KBM-7 (cell line): ENCODE data around the gene MLF2.
A peak's percentile ranks its signal among the peaks of the same experiment; 100 is the strongest.

Experiments
- DNase-seq: peaks from one replicate; pipeline ENCODE4 v3.0.0-alpha.2; 2015
- in situ Hi-C: fragments of 300-500 bp; cut with MboI; formaldehyde crosslinking; loops from 2 replicates; pipeline ENCODE4 v1.14.3; 2020; ENCODE audit warnings: low sequenced_read_pairs, low pct_unique_long_range_greater_than_20kb, mixed read lengths

MLF2 gene

DNA sequence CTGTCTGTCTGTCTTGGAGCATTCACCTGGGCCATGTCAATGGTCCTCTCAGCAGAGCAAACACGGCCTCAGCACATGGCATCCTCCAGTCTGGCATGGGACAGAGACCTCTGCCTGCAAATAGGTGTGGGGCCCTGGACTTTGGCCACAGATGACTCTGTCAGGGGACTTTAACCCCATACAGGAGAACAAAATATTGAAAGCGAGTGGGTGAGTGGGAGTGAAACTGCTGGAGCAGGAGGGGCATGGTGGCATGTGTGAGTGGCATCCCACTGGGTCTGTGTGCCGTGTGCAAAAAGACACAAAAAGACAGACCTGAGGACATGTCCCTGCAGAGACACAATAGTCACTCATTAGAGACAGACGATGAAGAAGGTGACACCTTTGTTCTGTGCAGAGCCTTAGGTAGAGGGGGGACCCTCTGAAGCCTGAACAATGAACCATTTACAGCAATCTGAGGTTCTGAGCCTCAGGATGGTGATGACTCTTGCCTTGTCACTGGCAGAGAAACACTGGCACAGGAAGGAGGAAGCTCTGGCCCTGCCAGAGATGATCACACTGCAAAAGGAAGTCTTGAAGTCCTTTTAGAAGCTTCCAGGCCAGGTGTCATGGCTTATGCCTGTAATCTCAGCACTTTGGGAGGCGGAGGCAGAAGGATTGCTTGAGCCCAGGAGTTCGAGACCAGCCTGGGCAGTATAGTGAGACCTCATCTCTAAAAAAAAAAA lies 26.9 kb upstream of the MLF2 start:
- in situ Hi-C loops, result no loop called here

DNA sequence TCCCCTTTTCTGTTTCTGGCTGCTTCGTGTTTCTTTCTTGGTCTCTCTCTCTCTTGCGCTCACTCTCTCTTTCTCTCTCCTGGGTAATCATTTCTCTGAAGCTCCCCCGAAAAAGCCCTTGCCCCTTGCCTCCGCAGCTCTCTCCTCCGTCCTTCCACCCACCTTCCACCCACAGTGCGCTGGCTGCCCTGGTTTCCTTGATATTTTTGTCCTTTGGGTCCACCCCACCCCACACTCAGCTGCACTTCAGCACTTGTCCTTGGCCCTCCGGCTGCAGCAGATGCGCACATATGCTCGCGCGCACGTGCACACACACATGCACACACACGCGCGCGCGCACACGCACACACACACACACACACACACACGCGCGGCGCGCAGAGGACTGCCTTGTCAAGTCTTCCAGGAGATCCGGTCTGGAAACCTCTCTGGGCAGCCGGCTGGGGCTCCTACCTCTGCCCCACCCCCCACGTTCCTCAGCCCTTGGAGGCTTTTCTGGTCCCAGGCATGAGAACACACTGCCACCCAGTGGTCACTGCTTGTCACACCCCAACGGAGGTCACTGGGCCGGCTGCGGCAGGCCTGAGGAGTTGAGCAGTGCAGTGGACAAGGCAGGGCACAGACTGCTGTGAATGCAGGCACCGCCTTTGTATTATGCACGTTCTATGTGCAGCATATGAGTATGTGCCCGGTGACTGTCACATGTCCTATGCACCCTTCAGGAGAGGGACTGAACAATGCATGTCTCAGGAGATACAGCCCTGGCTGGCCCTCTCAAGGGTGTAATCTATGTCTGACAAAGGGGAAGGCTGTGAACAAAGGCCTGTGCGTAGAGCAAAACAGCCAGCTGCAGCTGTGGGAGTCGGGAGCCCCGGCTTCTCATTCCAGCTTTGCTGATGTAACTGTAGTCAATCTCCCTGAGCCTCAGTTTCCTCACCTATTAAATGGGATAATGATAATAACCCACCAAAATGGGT lies 25.9 kb upstream of the MLF2 start:
- in situ Hi-C loops, result no loop called here
- DNase-seq, result peak; percentile 97

More for the DNA sequence above, 26.9 kb upstream of the MLF2 start:
- DNase-seq, result peak; percentile 13

DNA sequence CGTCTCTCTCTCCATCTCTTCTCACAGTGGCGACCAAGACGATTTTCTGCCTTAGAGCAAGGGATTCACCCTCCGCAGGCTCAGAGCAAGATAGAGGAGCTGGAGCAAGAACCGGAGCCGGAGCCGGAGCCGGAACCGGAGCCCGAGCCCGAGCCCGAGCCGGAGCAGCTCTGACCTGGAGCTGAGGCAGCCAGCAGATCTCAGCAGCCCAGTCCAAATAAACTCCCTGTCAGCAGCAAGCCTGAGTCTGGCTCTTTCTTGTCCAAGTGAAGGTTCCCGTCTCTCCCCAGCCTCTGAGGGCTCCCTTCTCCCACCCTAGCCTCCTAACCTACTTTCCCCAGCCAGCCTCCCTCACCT lies 25.3 kb upstream of the MLF2 start:
- in situ Hi-C loops, result no loop called here
- no peak for DNase-seq

DNA sequence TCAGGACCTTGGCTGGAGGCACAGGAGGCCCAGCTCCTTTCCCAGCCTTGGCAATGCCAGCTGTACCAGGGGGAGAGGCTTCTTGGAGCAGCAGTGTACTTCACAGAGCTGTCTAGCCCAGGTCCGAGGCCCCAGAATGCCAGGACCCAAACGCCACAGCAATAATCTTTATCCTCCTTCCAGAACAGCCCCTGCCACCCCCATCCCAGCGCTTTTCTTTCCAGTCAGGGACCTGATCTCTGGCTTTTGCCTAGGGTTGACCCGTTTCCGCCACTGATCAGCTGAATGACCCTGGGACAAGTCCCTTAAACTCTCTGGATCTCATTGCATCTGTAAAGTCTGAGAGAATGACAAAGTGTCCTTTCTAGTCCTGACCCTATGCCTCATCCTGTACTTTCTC lies 24.4 kb upstream of the MLF2 start:
- in situ Hi-C loops, result no loop called here
- no peak for DNase-seq

DNA sequence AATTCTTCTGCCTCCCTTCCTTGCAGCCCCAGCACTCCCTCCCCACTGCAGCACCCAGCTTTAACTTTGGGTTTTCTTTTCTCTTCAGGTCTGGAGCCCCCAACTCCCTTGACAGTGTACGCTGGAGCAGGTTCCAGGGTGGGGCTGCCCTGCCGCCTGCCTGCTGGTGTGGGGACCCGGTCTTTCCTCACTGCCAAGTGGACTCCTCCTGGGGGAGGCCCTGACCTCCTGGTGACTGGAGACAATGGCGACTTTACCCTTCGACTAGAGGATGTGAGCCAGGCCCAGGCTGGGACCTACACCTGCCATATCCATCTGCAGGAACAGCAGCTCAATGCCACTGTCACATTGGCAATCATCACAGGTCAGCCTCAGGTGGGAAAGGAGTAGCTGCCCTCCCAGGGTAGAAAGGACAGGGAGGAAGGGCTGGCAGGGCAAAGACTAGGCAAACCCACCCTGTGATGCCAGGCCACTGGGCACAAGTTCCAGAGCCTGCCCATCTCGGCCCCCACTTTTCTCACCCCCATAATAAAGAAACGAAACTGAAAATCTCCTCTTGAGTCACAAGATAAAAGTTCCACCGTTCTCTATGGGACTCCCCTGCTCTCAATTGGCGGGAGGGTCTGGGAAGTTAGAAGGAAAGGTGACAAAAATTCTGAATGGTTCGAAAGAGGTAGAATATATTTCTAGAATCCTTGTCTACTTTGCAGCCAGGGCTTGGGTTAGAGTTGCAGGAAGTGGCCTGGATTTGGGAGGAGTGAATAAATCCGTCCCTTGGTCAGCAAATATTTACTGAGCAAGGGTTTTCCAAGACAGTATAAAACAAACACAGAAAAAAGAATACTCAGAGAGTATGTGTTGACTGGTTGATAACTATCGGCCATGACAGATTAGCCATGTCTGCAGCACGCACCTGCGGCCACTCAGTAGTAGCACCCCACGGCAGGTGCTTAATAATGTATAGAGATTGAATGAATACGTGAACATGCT lies 22.5 kb upstream of the MLF2 start:
- in situ Hi-C loops, result no loop called here
- DNase-seq, result no peak

DNA sequence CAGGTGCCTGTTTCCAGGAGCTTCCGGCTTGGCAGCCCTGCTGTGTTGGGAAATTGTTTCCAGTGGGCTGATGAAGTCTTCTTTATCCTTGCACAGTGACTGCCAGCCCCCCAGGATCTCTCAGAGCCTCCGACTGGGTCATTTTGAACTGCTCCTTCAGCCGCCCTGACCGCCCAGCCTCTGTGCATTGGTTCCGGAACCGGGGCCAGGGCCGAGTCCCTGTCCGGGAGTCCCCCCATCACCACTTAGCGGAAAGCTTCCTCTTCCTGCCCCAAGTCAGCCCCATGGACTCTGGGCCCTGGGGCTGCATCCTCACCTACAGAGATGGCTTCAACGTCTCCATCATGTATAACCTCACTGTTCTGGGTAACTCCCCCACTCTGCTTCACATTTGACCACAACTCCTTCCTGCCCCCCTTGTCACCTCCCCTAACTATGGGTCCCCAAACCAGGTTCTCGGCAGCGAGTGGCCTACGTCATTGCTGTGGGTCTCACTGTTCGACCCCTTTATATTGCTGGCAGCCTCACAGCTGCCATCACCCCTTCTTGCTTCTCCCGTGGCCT lies 21.6 kb upstream of the MLF2 start:
- no peak for DNase-seq
- in situ Hi-C loops, result no loop called here

DNA sequence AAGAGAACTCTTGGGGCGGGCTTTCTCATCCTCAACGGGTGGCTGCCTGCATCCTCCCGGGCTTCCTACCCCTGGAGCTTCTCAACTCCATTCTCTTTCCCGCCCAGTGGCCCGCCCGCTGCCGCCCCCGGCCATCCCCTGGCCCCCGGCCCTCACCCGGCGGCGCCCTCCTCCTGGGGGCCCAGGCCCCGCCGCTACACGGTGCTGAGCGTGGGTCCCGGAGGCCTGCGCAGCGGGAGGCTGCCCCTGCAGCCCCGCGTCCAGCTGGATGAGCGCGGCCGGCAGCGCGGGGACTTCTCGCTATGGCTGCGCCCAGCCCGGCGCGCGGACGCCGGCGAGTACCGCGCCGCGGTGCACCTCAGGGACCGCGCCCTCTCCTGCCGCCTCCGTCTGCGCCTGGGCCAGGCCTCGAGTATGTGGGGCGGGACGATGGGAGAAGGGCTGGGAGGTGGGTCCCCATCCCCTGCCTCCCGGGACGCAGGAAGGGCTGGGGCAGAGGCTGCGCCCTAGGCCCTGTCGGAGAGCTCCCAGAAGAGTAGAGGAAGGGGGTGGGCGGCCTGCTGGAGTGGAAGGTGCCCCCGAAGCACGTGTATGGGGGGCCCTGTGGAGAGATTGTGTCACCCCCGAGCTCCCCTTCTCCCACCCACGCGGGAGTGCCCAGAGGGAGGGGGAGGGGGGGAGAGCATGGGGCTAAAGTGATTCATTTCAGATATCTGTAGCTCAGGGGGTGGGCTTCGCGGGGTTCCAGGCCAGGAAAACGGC lies 20.8 kb upstream of the MLF2 start:
- in situ Hi-C loops, result no loop called here
- no peak for DNase-seq

DNA sequence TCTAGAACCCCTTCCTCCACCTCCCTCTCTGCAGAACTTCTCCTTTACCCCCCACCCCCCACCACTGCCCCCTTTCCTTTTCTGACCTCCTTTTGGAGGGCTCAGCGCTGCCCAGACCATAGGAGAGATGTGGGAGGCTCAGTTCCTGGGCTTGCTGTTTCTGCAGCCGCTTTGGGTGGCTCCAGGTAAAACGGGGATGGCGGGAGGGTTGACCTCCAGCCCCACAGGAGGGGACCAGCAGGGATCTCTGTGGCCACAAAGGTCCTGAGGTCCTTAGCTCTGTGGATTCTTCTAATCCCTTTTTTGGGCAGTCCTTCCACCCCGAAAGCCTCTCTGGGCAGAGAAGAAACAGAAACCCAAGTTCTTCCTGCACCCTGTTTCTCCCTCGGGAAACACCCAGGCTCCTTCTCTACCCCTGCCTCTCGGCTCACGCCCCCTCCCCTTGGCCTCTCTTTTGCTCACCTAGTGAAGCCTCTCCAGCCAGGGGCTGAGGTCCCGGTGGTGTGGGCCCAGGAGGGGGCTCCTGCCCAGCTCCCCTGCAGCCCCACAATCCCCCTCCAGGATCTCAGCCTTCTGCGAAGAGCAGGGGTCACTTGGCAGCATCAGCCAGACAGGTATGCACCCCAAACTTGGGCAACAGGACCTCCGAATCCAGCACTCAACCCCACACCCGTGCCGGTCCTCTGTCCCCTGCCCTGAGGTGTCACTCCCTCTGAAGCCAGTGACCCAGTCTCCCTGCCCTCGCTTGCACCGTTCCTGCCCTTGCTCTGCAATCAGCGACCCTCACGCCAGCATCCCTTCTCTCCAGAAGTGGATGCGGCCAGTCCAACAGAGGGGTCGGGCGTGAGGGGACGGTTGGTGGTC lies 20.0 kb upstream of the MLF2 start:
- in situ Hi-C loops, result no loop called here
- no peak for DNase-seq

DNA sequence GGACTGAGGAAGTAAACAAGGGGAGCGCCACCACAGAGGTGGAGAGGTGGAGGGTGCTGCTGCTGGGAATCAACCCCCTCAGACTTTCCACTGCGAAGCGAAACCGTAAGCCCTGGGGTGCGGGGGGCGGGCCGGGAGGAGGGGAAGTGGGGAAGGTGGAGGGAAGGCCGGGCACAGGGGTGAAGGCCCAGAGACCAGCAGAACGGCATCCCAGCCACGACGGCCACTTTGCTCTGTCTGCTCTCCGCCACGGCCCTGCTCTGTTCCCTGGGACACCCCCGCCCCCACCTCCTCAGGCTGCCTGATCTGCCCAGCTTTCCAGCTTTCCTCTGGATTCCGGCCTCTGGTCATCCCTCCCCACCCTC lies 19.4 kb upstream of the MLF2 start, which contains the start of gene LAG3:
Gene LAG3 (plus strand): TSS at position 190 of the 365 bp plus-strand sequence. CDS start 333 bp downstream, outside the sequence.
- no peak for DNase-seq
- in situ Hi-C loops, result no loop called here

DNA sequence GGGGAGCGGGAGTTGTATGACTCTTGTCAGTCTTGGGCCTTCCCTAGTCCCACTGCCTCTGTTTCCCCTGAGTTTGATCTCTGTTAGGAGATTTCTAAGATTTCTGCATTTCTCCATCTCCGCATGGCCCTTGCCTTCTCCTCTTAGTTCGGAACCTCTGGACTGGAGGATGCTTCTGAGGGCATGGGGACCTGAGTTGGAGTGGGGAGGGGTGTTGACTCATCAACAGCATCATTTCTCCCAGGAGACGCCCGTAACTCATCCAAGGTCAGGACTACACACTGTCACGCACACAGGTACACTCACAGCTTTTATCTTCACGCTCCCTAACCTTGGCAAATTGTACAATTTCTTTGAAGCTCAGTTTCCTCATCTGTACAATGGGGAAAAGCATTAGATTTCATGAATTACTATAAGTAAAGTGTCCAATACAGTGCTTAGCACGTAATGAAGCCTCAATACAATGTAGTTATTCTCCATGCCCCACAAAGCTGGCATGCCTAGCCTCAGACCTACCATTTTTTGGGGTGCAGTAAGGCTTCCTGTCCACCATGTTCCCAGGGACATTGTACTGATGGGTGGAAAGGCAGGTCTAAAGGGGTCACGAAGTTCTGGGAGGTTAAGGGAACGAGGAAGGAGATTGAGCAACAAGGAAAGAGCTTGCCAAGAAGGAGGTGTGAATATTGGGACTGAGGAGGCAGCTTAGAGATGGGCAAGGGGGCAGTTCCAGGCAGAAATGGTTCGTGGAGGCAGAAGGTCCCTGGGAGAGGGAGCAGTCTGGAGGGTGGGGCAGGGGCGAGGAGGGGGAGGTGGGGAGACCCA lies 18.8 kb upstream of the MLF2 start:
- in situ Hi-C loops, result no loop called here
- DNase-seq, result no peak

DNA sequence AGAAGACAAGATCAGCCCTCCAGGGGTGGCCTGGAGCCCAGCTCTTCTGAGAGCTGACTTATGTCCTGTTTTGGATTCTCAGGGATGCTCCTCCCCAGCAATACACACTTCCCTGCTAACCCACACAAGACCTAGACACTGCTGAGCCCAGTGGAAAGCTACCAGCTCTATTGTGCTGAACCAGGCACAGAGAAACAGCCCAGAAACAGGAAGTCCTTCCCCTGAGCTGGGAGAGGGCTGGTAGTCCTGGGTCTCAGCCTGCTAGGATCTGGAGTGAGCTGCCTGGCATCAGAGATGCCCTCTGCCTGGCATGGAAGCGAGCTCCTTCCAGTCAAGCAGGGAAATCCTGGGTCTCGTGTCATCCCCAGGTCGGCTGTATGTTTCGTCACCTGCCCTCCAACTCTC lies 18.2 kb upstream of the MLF2 start:
- in situ Hi-C loops, result no loop called here
- DNase-seq, result peak; percentile 64

DNA sequence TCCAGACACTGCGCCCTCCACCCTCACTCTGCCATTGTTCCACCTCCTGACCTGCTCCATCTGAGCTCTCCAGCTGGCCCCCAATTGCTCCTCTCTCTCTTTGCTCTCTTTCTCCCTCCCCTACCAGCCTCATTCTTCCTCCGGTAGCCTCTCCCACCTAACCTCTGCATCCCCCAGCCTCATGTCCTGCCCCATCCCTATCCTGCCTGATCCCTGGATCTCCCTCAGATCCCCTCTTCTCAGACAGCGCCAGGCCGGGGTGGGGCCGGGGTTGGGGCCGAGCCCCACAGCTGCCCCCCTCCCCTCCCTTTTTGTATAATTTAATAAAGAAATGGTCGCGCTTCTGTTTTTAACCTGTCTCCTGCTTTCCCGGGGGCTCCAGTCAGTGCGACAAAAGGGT lies 17.7 kb upstream of the MLF2 start:
- in situ Hi-C loops, result no loop called here
- no peak for DNase-seq

DNA sequence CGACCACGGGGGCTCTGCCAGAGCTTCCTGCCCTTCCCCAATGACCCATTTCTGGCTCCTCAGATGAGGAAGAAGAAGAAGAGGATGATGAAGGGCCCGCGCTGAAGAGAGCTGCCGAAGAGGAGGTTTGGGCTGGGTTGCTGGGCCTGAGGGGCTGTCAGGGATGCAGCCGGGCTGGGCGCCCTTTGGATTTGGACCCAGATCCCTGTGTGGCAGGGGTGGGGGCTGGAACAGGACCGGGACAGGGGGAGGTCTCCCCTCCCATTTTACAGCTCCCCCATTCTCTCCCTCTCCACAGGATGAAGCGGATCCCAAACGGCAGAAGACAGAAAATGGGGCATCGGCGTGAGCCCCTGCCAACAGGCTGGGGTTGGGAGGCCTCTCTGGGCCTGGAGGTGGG lies 17.2 kb upstream of the MLF2 start:
- in situ Hi-C loops, result no loop called here
- DNase-seq, result no peak

DNA sequence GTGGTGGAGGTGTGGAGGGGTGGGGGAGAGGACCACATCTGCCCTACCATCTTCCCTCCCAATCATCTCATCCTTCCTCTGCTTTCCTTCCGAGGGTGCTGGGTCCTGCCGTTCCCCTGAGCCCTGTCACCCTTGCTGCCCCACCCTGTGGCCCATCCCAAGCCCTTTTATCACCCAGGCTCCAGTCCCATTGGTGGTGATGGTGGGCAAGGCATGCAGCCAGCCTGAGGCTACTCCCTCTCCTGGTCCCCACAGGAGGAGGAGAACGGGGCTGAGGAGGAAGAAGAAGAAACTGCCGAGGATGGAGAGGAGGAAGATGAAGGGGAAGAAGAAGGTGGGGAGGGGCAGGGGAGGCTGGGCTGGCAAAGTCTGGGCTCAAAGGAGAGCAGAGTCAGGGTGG lies 16.7 kb upstream of the MLF2 start:
- in situ Hi-C loops, result no loop called here
- DNase-seq, result no peak

DNA sequence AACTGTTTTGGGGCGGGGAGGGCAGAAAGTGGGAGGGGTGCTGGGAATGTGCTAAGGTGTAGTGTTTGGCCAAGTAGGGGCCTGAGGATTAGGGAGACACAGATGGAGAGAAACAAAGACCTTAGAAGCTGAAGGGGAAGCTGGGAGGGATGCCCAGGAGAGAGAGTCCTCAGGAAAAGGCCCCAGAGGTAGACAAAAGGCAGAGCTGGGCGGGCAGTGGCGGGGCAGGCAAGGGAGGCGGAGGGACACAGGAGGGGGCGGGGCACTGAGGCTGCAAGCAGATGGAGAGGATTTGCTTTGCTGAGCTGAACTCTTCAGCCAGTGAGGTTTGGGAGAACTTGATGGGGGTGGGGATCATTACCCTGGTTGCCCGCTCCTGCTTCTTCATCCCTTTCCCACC lies 16.0 kb upstream of the MLF2 start:
- no peak for DNase-seq
- in situ Hi-C loops, result no loop called here

DNA sequence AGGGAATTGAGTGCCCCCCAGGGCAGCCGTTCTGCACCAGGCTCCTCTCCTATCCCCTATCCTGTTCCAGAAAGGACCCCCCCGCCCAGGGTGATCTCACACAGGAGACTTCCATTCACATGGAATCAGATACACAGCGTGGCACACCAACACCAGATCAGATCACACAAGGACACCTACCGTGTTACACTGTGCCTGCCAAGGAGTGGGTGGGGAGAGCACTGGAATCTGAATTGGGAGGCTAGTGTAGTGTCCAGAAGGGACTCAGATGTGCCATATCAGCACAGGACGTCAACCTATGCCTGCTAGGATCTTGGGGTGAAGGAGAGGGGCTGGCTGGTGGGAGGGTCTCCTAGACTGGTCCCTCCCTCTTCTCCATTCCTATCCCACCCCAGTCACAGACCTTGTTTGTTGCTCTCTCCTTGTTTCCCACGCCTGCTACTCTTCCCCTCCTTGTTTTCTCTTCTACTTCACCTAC lies 15.5 kb upstream of the MLF2 start:
- in situ Hi-C loops, result no loop called here
- DNase-seq, result no peak
